ENCODE data around the gene MGLL. TPM values are rescaled to one million over a fixed set of nuclear protein-coding genes. Genes with fewer than 3 reads are reported as not detected.

Gene MGLL
- total and polyA plus RNA-seq, 9 of the 15 experiments (the other 6 are each of a cell fraction or from before 2014, with no cell fraction given), result 0.12 to 0.32 (median 0.18) TPM; not detected in 6

DNA sequence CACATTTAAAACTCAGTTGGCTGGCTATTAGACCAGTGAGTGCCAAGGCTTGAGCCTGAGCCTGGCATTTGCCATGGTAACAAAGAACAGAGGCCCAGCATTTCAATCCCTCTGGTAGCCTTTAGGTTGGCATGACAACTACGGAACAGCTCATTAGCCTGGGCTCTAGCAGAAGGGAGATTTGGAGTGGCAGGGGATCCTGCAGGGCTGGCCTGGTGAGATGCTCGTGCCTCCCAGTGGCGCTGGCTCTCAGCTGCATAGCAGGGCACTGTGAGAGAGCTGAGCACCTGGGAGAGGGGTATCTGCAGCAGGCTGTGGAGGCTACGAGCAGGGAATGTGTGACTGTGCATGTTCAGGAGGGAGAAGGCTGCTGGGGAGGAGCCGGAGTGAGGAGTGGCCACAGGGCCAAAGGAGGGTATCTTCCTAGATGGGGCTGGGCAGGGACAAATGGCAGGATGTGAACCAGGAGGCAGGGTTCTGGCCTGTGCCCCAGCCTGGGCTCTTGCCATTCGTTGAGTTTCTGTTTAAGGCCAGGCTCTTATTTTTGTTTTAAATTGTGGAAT lies 155.1 kb downstream of the MGLL start:
- H3K4me2 ChIP-seq (ENCODE audit: insufficient read depth, low read length), result no peak overlapping the region
- no peak overlapping the region for H2AFZ ChIP-seq (ENCODE audit: low read depth, low read length)
- in situ Hi-C loops (cut with MboI) (no loop called here), intact Hi-C loops (cut with micrococcal nuclease) (no loop called here)
- no peaks in the 10 kb centered on the region for H3K9me1 ChIP-seq (ENCODE audit: control insufficient read depth, insufficient read depth, low read length)
- H4K20me1 ChIP-seq (replicated peaks; ENCODE audit: control insufficient read depth, insufficient read depth, low read length), result no peaks in the 10 kb centered on the region
- no peak overlapping the region for H3K27ac ChIP-seq (ENCODE audit: extremely low read depth, low read depth, low read length)
- H3K9ac ChIP-seq (ENCODE audit: insufficient read depth in 1 of 2, low read depth in 2 of 2, low read length in 2 of 2), result no peak overlapping the region; a peak in 1 of 4 replicates
- ATAC-seq (no peak), FAIRE-seq (no peak), DNase-seq (ENCODE audit: extremely low read depth in 1 of 4, low spot score in 3 of 4) (no peak)
- H3K27me3 ChIP-seq (ENCODE audit: control insufficient read depth in 2 of 2, insufficient read depth in 2 of 2, low read length in 2 of 2), result no peaks in the 10 kb centered on the region
- CTCF ChIA-PET (ENCODE audit: low intra/inter-chr PET ratio), result no interaction called here
- no peaks in the 10 kb centered on the region for H3K79me2 ChIP-seq (ENCODE audit: control insufficient read depth, insufficient read depth, low read length)
- H3K36me3 ChIP-seq (ENCODE audit: control insufficient read depth, insufficient read depth, low read length), result peaks cover 27% of the 10 kb centered on the region; the same call in 1 of the 3 replicates
- H3K4me3 ChIP-seq, result no peak overlapping the region
- WGBS (ENCODE audit: insufficient coverage, low coverage, missing lambda C conversion rate), result 74% methylated on average over 4 of the region's 6 CpGs
- POLR2A ChIA-PET, result no interaction called here
- no peaks in the 10 kb centered on the region for H3K9me3 ChIP-seq (replicated peaks; ENCODE audit: control insufficient read depth, insufficient read depth, low read depth, low read length)
- BruUV-seq (replicated peaks), result no TSS peak
- peaks cover 0 to 10% of the 10 kb centered on the region in 2 experiments; a peak in 2 of 5 replicates for H3K4me1 ChIP-seq (replicated peaks in 1 of 2; ENCODE audit: control insufficient read depth in 2 of 2, insufficient read depth in 2 of 2, low read length in 2 of 2)
- TF ChIP-seq RBM34 (IDR thresholded peaks at IDR 0.05; ENCODE audit: borderline replicate concordance, insufficient read depth, low read length), result no peak
- TF ChIP-seq ZNF586 (CRISPR knock-in tag; conservative IDR thresholded peaks at IDR 0.05), result no peak
- no peak for TF ChIP-seq ZEB2 (IDR thresholded peaks at IDR 0.05)
- TF ChIP-seq, protein P1, sequence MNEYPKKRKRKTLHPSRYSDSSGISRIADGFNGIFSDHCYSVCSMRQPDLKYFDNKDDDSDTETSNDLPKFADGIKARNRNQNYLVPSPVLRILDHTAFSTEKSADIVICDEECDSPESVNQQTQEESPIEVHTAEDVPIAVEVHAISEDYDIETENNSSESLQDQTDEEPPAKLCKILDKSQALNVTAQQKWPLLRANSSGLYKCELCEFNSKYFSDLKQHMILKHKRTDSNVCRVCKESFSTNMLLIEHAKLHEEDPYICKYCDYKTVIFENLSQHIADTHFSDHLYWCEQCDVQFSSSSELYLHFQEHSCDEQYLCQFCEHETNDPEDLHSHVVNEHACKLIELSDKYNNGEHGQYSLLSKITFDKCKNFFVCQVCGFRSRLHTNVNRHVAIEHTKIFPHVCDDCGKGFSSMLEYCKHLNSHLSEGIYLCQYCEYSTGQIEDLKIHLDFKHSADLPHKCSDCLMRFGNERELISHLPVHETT (CRISPR knock-in tag; conservative IDR thresholded peaks at IDR 0.05 in 1 of 2, IDR thresholded peaks at IDR 0.05 in 1 of 2), result no peak
- no peak for TF ChIP-seq NR3C1 (CRISPR knock-in tag; IDR thresholded peaks at IDR 0.05)
- TF ChIP-seq ZNF589 (CRISPR knock-in tag; IDR thresholded peaks at IDR 0.05; ENCODE audit: low read depth), result no peak
- TF ChIP-seq DIDO1 (tag; IDR thresholded peaks at IDR 0.05; ENCODE audit: low read depth), result no peak
- TF ChIP-seq ZNF175 (CRISPR knock-in tag; IDR thresholded peaks at IDR 0.05; ENCODE audit: low read depth), result no peak
- no peak for TF ChIP-seq ZNF121 (CRISPR knock-in tag; conservative IDR thresholded peaks at IDR 0.05)
- TF ChIP-seq SMARCA4 (IDR thresholded peaks at IDR 0.05), result no peak
- no peak for TF ChIP-seq ZBED1 (IDR thresholded peaks at IDR 0.05)
- no peak for TF ChIP-seq ETV5 (CRISPR knock-in tag; IDR thresholded peaks at IDR 0.05; ENCODE audit: low read depth)
- TF ChIP-seq MTF1 (CRISPR knock-in tag; IDR thresholded peaks at IDR 0.05; ENCODE audit: borderline replicate concordance), result no peak
- TF ChIP-seq ATF7 (IDR thresholded peaks at IDR 0.05), result no peak
- no peak for TF ChIP-seq SRSF9 (IDR thresholded peaks at IDR 0.05; ENCODE audit: borderline replicate concordance, low read depth, low read length)
